Germinal center (tissue), 1 donor: ENCODE measurements around the gene PUDP.
A peak's percentile ranks its signal among the peaks of the same experiment; 100 is the strongest.

Experiments used
- DNase-seq: peaks from one replicate; pipeline ENCODE4 v3.0.0; 2012; ENCODE audit warnings: mixed read lengths, low spot score

PUDP gene

DNA sequence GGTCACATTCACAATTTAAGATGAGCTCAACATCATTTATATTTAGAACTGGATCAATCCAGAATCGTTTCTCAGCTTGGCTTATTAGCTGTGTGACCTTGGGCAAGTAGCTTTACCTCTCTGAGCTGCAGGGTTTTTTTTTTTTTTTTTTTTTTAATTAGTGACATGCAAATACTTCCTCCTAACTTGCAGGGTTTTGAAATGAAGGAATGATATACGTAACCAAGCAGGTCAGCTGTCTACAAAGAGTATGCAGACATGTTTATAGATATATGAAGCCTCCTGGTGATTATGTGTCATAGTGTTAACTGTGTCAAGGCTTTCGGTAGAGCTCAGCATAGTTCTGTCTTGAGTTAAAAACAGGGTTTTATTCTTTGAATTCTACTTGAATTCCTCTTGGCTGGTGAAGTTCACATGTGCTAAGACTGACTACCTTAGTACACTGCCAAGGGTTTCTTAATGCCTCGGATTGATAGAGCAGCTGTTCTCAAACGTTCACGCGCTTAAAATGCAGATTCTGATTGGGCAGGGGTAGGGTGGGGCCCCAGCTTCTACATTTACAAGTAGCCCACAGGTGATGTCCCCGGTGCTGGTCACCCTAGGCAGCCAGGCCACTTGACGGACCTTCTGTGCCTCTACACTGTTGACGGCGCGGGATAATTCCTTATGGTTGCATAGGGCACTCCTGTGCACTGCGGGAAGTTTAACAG lies 1.1 kb downstream of the PUDP start:
- DNase-seq: no peak

- DNase-seq: no peak
Measured at GRCh38 chrX:7146020-7146702, 1.8 kb downstream of the PUDP start.

DNA sequence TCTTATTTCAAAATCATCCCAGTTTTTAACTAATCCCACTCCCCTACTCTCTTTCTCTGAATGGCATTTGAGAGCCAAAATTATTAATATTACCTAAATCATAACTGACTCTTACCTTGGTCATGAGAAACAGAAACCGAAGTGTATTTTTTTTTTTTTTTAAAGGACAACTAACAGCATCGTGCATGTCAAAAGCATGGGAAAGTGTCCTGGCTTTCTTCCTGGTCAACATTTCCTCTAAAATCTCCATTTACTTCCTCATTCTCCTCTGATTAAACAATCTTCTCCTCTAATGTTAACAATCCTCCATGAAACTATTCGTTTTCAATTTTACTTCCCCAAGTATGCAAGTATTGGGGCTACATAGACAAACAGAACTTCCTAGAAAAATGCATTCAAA lies 2.5 kb downstream of the PUDP start:
- no peak for DNase-seq

DNA sequence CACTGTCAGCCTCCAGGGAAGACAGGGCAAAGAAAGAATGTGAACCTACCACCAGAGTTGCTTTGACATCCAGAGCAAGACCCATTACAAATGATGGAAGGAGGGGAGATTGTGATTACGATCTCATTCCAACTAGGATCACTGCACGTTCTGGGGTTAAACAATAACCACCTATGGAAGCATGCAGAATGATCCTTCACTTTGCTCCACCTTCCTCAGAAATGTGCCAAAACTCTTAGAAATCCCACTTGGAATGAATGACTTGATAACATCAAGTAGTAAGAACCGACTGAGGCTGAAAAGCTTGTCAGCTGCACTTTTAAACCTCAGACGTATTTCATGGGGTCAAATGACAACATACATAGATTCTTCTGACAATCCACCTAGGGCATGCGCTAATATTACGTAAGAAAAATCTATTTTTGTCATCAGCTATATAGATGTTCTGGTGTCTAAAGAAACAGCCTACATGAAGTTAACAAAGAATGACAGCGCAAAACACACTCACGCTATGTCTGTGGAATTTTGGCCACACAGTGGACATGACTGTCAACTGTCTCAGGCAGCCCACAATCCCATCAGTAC lies 3.9 kb downstream of the PUDP start:
- DNase-seq: no peak

- no peak for DNase-seq
Measured at GRCh38 chrX:7143076-7143475, 4.9 kb downstream of the PUDP start.

GRCh38 chrX:7139202-7140081 lies 8.5 kb downstream of the PUDP start:
- DNase-seq: no peak

DNA sequence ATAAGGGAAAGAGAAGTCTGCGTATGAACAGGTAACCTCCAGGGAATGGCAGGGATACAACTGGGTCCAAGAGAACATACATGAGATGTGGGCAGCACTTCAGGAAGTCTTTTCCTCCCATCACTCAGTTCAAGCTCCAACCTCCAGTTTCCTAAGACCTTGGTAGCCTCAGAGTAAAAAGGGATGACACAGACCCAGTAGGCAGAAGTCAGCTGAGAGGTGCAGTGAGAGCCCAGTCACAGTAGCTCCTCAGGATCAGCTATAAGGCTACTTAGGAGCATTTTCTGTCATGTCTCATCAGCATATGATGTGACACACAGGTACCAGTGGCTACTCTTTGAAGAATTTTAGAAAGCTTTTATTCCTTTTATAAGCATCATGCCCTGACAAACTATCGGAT lies 13.0 kb downstream of the PUDP start:
- DNase-seq: no peak

DNA sequence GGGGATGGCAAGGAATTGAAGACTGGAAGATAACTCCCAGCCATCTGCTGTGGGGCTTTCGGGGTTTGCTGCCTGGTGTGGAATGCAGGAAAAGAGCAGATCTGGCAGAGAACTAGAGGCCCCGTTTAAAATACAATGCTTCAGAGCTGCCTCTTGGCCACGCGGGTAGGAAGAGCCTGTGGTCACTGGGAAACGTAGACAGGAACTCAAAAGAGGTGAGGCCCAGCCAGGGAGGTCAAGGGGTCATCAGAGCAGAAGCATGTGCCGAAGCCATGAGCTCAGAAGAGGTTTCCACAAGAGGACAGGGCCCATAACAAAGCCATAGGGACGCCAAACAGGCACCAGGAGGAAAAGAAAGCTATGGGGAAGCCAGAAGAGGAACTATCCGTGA lies 14.9 kb downstream of the PUDP start:
- DNase-seq: no peak

GRCh38 chrX:7132335-7133049 lies 15.5 kb downstream of the PUDP start:
- DNase-seq: peak; percentile 11

- DNase-seq: no peak
Measured at GRCh38 chrX:7131621-7132020, 16.3 kb downstream of the PUDP start.

DNA sequence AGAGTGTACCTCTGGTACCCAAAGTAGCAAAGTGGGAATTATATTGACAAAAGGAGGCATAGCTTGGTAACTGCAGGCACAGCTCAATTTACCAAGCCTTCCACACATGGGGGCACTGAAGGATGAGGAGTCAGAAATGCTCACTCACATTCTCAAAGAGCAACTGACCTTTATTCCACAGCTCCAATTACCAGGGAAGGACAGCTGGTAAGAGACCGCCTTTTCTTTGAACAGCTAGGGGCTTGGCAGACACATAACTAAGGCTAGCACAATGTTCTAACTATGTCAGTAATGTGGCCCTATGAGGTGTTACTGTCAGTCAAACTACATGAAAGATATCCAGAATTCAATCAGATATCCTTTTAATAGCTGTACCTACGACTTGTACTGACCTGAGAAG lies 20.9 kb downstream of the PUDP start:
- no peak for DNase-seq

DNA sequence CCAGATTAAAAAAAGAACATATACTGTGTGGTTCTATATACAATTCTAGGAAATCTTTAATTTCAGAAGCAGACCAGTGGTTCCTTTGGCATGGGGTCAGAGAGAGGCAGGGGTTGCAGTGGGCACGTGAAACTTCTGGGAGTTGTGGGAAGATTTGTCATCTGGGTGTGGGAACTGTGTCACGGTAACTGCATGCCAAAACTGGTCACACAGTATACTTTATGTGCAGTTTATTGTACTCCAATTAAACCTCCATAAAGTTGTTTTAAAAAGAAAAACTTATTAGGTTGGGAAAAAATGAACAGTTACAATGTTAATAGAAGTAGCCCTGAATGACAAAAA lies 27.1 kb downstream of the PUDP start:
- DNase-seq: no peak

GRCh38 chrX:7119950-7120877 lies 27.7 kb downstream of the PUDP start:
- no peak for DNase-seq

DNA sequence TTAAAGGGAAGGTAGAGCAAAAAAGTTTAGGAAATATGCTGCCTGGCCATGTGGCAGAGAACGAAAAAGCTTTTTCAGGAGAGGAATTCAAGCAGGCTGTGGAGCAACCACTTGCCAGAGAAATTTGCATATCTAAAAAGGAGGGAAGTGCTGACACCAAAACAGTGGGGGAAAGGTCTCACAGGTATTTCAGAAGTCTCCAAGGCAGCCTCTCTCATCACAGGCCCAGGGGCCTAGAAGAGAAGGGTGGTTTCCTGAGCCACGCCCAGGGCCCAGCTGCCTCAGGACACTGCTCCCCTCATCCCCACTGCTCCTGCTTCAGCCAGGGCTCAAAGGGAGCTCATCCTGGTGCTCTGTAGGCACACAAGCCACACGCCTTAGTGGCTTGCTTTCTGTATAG lies 30.4 kb downstream of the PUDP start:
- DNase-seq: peak; percentile 8

GRCh38 chrX:7116081-7116480 lies 31.9 kb downstream of the PUDP start:
- DNase-seq: no peak

- DNase-seq: no peak
Measured at GRCh38 chrX:7115557-7115956, 32.4 kb downstream of the PUDP start.

DNA sequence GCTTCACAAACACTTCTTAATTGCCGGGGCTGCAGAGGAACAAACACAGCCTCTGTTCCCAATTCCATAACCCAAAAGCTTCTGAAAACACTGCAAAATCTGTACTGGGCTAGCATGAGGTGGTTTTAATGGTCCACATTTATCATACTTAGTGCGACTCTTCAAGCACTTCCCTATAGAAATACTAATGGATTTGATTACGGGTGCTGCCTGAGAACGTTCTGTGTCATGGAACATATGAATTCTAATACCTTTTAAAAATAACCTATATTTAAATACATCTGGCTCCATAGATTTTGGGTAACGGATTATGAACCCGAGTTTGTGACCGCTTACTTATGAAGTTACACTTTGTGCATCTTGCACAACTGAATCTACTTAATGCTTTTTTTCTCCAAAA lies 35.9 kb downstream of the PUDP start:
- DNase-seq: no peak

DNA sequence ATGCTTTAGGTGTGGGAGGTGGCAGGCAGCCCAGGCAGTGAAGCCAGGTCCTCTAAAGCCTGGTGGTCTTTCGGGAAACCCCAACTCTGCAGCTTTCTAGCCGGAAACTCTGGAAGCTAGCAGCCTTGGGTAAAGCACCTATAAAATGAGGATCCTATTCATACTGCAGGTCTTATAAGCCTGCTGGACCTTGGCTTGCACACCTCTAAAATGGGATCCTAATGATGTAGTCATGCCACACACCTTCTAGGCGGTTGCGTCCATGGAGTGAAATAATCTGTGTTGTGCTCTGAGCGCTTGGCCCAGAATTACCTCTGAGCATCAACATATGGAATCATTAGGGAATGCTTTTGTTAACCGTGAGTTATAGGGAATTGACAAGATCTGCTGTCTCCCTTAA lies 36.4 kb downstream of the PUDP start:
- DNase-seq: no peak

GRCh38 chrX:7110821-7111276 lies 37.1 kb downstream of the PUDP start:
- no peak for DNase-seq

DNA sequence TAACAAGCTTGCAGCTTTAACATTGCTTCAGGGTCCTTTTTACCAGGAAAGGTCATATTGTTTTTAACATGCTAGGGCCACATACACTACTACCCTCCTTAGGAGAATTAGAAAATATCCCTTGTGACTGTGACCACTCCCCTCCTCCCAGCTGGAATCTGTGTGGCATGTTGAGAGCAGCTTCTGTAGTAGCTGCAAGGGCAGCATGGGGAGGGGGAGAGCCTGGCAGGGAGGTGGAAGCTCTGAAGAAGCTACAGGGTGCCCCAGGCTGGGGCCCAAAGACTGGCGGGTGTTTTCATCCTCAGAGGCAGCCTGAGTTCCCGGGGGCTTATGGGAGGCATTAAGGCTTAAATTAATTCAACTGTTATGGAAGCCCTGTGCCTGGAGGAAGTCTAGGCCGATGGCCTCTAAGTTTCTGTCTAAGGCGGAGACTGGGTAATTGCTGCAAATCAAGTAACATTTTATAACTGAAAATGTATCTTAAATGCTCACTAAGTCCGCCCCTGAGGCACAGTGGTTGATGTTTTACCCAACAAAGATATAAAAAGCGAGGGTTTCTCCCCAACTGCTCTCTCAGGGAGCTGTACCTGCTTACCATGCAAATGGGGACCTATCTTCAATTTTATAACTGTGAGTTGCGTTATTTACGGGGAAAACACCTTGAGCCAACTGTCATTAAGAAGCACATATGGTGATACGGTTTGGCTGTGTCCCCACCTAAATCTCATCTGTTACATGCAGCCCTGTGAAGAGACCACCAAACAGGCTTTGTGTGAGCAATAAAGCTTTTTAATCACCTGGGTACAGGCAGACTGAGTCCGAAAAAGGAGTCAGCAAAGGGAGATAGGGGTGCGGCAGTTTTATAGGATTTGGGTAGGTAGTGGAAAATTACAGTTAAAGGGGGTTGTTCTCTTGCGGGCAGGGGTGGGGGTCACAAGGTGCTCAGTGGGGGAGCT lies 37.8 kb downstream of the PUDP start:
- peak; percentile 23 for DNase-seq
